ENCODE results near the gene SLC5A10.

DNA sequence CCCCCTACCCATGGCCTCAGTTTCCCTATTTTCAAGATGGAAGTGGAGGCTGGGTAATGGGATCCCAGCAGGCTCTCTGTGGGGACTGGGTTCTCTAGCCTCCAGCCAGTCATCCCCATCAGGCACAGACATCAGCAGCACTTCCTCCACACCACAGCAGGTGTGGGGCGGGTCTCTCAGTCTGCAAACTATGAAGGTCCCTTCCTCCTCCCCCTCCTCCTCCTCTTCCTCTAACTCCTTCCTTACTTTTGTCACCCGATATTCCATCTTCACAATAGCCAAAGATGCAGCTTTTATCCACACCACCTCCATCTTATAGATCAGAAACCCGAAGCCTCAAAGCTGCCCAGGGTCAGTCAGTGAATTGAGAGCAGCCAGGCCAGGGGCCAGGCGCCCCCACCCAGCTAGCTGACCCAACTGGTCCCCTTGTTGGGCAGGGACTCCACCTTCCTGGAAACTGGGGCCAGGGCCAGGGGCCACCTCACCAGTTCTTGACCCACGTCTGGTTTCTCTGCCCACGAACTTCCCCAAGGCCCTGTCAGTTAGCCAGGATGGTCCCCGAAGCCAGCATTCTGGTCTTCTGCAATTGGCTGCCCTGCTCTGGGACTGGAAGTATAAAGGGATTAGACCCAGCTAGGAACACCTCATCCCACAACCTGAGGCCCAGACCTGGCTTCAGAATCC is 50.1 kb downstream of the SLC5A10 start:
- TF ChIP-seq POLR2A (IDR thresholded peaks at IDR 0.05): no peak
- TF ChIP-seq, protein P1, sequence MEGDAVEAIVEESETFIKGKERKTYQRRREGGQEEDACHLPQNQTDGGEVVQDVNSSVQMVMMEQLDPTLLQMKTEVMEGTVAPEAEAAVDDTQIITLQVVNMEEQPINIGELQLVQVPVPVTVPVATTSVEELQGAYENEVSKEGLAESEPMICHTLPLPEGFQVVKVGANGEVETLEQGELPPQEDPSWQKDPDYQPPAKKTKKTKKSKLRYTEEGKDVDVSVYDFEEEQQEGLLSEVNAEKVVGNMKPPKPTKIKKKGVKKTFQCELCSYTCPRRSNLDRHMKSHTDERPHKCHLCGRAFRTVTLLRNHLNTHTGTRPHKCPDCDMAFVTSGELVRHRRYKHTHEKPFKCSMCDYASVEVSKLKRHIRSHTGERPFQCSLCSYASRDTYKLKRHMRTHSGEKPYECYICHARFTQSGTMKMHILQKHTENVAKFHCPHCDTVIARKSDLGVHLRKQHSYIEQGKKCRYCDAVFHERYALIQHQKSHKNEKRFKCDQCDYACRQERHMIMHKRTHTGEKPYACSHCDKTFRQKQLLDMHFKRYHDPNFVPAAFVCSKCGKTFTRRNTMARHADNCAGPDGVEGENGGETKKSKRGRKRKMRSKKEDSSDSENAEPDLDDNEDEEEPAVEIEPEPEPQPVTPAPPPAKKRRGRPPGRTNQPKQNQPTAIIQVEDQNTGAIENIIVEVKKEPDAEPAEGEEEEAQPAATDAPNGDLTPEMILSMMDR (IDR thresholded peaks at IDR 0.05): no peak
